ENCODE results near the gene SNF8.

DNA sequence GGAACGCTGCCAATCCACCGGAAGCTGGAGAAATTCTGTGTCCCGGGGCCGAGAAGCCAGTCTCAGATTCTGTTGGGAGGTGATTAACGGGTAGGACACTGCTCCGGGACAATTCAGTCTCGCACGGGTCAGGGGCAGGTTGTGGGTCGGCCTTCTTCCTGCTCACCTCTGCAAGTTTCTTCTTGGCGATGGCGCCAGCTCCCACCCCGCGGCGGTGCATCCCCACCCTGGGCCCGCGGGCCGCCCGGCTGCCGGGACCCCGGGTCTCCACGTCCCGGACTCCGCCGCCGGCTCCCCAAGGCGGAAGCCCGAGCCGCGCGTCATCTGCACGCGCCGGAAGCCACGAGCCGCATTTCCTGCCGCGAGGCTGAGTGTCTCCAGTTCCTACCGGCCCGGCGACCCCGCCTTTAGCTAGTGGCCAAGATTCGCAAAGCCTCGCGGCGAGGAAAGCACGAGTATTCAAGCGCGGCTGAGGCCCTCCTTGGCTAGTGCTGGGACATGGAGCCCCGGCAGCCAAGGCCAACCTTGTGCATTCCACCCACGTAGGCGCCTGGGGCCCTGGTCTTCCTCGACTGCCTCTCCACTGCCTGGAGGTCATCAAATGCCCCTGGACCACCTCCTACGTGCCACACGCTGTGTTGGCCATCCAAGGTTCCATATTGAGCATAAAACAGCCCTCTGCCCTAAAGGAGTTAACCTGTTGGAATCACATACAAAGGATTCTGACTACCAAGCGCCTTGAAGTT is at the start of gene SNF8:
- TF ChIP-seq ZNF445 (CRISPR knock-in tag; IDR thresholded peaks at IDR 0.05; ENCODE audit: low read depth) (no peak), BCL6 (CRISPR knock-in tag; IDR thresholded peaks at IDR 0.05) (no peak), ZBTB1 (CRISPR knock-in tag; IDR thresholded peaks at IDR 0.05; ENCODE audit: borderline replicate concordance, low read depth) (0 out of 2 replicates have a peak, but pooled peaks have one; percentile 45), JUN (IDR thresholded peaks at IDR 0.05; ENCODE audit: borderline replicate concordance, low read depth, low read length) (peak; percentile 74; the same call in 1 of the 2 replicates), JUN (CRISPR knock-in tag; IDR thresholded peaks at IDR 0.05; ENCODE audit: borderline replicate concordance) (no peak; the same call in 1 of the 2 replicates), COPS2 (conservative IDR thresholded peaks at IDR 0.05) (no peak), POLR2A (conservative IDR thresholded peaks at IDR 0.05) (peak; percentile 90), POLR2H (tag; IDR thresholded peaks at IDR 0.05; ENCODE audit: low read depth) (peak; percentile 73), HDAC2 (IDR thresholded peaks at IDR 0.05) (no peak; the same call in 1 of the 2 replicates)
- TF ChIP-seq, protein P1, sequence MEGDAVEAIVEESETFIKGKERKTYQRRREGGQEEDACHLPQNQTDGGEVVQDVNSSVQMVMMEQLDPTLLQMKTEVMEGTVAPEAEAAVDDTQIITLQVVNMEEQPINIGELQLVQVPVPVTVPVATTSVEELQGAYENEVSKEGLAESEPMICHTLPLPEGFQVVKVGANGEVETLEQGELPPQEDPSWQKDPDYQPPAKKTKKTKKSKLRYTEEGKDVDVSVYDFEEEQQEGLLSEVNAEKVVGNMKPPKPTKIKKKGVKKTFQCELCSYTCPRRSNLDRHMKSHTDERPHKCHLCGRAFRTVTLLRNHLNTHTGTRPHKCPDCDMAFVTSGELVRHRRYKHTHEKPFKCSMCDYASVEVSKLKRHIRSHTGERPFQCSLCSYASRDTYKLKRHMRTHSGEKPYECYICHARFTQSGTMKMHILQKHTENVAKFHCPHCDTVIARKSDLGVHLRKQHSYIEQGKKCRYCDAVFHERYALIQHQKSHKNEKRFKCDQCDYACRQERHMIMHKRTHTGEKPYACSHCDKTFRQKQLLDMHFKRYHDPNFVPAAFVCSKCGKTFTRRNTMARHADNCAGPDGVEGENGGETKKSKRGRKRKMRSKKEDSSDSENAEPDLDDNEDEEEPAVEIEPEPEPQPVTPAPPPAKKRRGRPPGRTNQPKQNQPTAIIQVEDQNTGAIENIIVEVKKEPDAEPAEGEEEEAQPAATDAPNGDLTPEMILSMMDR (IDR thresholded peaks at IDR 0.05 in 2 of 3, conservative IDR thresholded peaks at IDR 0.05 in 1 of 3; ENCODE audit: insufficient read depth in 2 of 3, low read depth in 1 of 3, low read length in 3 of 3) = no peak
